HepG2 (cell line): Measurements from ENCODE around the gene FNBP1L. TPM values are rescaled to one million over a fixed set of nuclear protein-coding genes. Genes with fewer than 3 reads are reported as not detected.

Experiments
- ARNTL ChIP-seq: sonication (generic); formaldehyde crosslinking; IDR thresholded peaks from 2 replicates; pipeline ENCODE4 v1.4.0; 2020; ENCODE audit warnings: mild to moderate bottlenecking, missing genetic modification reagents
- ASH2L ChIP-seq: fragments of 300-600, 200-600 bp; sonication (generic); IDR thresholded peaks from 2 replicates; pipeline ENCODE4 v1.7.0; 2017; ENCODE audit warnings: low read depth, mild to moderate bottlenecking, moderate library complexity, mixed read lengths, low read length; ENCODE audit not compliant: insufficient read length
- ELF3 ChIP-seq: IDR thresholded peaks from 2 replicates; pipeline ENCODE4 v1.6.1; 2016; ENCODE audit warnings: missing genetic modification reagents, missing compliant biosample characterization
- IRF2 ChIP-seq: IDR thresholded peaks from 2 replicates; pipeline ENCODE4 v1.6.1; 2018; ENCODE audit warnings: missing genetic modification reagents, missing compliant biosample characterization
- JUN ChIP-seq: sonication (generic); formaldehyde crosslinking; IDR thresholded peaks from 2 replicates; pipeline ENCODE4 v1.4.0; 2020; ENCODE audit warnings: mild to moderate bottlenecking, missing genetic modification reagents
- MAZ ChIP-seq, 2 experiments: sonication (generic) in 1 of 2; formaldehyde crosslinking in 1 of 2; IDR thresholded peaks; 2 replicates each; pipeline versions ENCODE4 v1.5.0 to v1.6.1; 2012 to 2020; ENCODE audit warnings: low read depth in 2 of 2, mild to moderate bottlenecking in 2 of 2, borderline replicate concordance in 1 of 2, improper control_type of control experiment in 1 of 2, low read length in 1 of 2, missing genetic modification reagents in 1 of 2, moderate library complexity in 1 of 2
- MEIS2 ChIP-seq: sonication (generic); formaldehyde crosslinking; IDR thresholded peaks from 2 replicates; pipeline ENCODE4 v1.9.0; 2021; ENCODE audit warnings: mild to moderate bottlenecking, missing genetic modification reagents
- NCOR1 ChIP-seq: fragments of 200-600 bp; sonication (generic); IDR thresholded peaks from 2 replicates; pipeline ENCODE4 v1.7.0; 2017; ENCODE audit warnings: antibody characterized with exemption, low read length, borderline replicate concordance
- RARA ChIP-seq: IDR thresholded peaks from 2 replicates; pipeline ENCODE4 v1.6.1; 2016; ENCODE audit warnings: missing genetic modification reagents, missing compliant biosample characterization
- ZBTB20 ChIP-seq: sonication (generic); formaldehyde crosslinking; IDR thresholded peaks from 2 replicates; pipeline ENCODE4 v1.8.1; 2023; ENCODE audit warnings: missing genetic modification reagents, low read depth, mild to moderate bottlenecking, borderline replicate concordance
- ZNF207 ChIP-seq: fragments of 450-650 bp; IDR thresholded peaks from 2 replicates; pipeline ENCODE4 v1.6.1; 2016; ENCODE audit warnings: antibody characterized with exemption, borderline replicate concordance
- ZNF253 ChIP-seq: sonication (generic); formaldehyde crosslinking; IDR thresholded peaks from 2 replicates; pipeline ENCODE4 v1.8.0; 2022; ENCODE audit warnings: mild to moderate bottlenecking, missing genetic modification reagents, borderline replicate concordance
- ZNF256 ChIP-seq: sonication (generic); formaldehyde crosslinking; conservative IDR thresholded peaks from 2 replicates; pipeline ENCODE4 v1.4.0; 2020; ENCODE audit warnings: missing genetic modification reagents
- ZNF367 ChIP-seq: sonication (generic); formaldehyde crosslinking; IDR thresholded peaks from 2 replicates; pipeline ENCODE4 v1.4.0; 2020; ENCODE audit warnings: missing genetic modification reagents, borderline replicate concordance
- polyA plus RNA-seq, 8 experiments: library from polyadenylated mRNA; depleted of rRNA in 3 of 8; stranded (reverse) in 7 of 8; unstranded in 1 of 8; fragments of >200 nt; fragmentation: Illumina TruSeq in 4 of 8; extraction: Trizol in 4 of 8; gene quantifications; 2 replicates each; pipeline versions ENCODE4 v1.2.1 to v1.2.3, GENCODE V29; 2011 to 2016; ENCODE audit warnings: low read depth in 4 of 8, missing spikeins in 1 of 8, mixed read lengths in 1 of 8; ENCODE audit not compliant: insufficient read depth in 1 of 8
- total RNA-seq, 5 experiments: library from RNA; depleted of rRNA; stranded (reverse); fragments of >200 nt; fragmentation: Illumina TruSeq; extraction: Trizol; gene quantifications; 2 replicates each; pipeline ENCODE4 v1.2.3, GENCODE V29; 2016; ENCODE audit warnings: low read depth in 1 of 5
- TF ChIP-seq, protein P1 (sequence below): sonication (generic); formaldehyde crosslinking; IDR thresholded peaks from 2 replicates; pipeline ENCODE4 v1.5.0; 2020; ENCODE audit warnings: mild to moderate bottlenecking, missing genetic modification reagents
- TF ChIP-seq, protein P2 (sequence below): sonication (generic); formaldehyde crosslinking; IDR thresholded peaks from 2 replicates; pipeline ENCODE4 v1.4.0; 2020; ENCODE audit warnings: mild to moderate bottlenecking, missing genetic modification reagents
- TF ChIP-seq, protein P3 (sequence below): sonication (generic); formaldehyde crosslinking; IDR thresholded peaks from 2 replicates; pipeline ENCODE4 v1.4.0; 2020; ENCODE audit warnings: mild to moderate bottlenecking, missing genetic modification reagents
- TF ChIP-seq, protein P4 (sequence below): sonication (generic); formaldehyde crosslinking; IDR thresholded peaks from 2 replicates; pipeline ENCODE4 v1.5.1; 2020; ENCODE audit warnings: missing genetic modification reagents, mild to moderate bottlenecking, borderline replicate concordance
- TF ChIP-seq, protein P5 (sequence below): sonication (generic); formaldehyde crosslinking; conservative IDR thresholded peaks from 2 replicates; pipeline ENCODE4 v1.4.0; 2020; ENCODE audit warnings: missing genetic modification reagents
- TF ChIP-seq, protein P6 (sequence below): sonication (generic); formaldehyde crosslinking; IDR thresholded peaks from 2 replicates; pipeline ENCODE4 v1.4.0; 2020; ENCODE audit warnings: missing genetic modification reagents

FNBP1L gene
- total and polyA plus RNA-seq, 2 of the 13 experiments (the other 11 are each of a cell fraction or from before 2014, with no cell fraction given) = 24.1 to 27.1 TPM

DNA sequence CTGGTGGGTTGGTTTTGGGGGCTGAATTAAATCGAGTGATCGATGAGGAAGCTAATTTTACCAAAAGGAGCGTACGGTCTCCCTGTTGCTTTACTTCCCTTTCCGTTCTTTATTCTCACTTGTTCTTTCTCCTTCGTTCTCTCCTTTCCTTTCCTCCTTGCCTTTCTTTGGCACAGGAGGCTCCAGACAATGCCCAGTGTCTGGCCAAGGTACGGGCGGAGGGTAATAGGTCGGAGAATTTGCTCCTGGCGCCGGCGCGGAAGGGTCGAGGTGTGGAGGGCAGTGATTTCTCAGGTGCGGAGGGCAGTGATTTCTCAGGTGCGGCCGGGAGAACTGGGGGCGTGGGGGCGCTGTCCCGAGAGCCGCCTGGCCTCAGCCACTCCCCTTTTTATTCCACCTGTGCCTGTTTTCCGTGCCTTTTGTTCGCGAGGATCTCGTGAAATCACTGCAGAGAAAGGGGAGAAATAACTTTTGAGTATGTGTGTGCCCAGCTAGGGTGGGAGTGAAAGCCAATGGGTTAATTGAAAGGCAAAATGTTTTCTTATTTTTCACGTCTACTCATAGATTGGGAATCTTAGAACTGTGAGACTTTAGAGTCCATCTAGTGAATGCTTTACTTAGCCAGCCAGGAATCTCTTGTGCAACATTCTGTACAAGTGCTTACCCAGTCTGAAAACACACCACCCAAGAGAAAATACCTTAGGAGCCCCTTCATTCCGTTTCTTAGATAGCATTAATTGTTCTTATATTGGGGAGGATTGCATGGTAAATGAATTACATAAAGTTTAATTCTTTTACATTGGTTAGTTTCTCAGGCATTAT is 1.3 kb downstream of the FNBP1L start (continued):
- no peak for TF ChIP-seq MAZ (IDR thresholded peaks at IDR 0.05; ENCODE audit: borderline replicate concordance, low read depth, low read length)
- 0 out of 2 replicates have a peak, but pooled peaks have one; percentile 39 for TF ChIP-seq MAZ (CRISPR knock-in tag; IDR thresholded peaks at IDR 0.05; ENCODE audit: low read depth)
- TF ChIP-seq, protein P1, sequence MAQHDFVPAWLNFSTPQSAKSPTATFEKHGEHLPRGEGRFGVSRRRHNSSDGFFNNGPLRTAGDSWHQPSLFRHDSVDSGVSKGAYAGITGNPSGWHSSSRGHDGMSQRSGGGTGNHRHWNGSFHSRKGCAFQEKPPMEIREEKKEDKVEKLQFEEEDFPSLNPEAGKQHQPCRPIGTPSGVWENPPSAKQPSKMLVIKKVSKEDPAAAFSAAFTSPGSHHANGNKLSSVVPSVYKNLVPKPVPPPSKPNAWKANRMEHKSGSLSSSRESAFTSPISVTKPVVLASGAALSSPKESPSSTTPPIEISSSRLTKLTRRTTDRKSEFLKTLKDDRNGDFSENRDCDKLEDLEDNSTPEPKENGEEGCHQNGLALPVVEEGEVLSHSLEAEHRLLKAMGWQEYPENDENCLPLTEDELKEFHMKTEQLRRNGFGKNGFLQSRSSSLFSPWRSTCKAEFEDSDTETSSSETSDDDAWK (CRISPR knock-in tag) = no peak
- no peak for TF ChIP-seq ZNF367 (CRISPR knock-in tag)
- TF ChIP-seq, protein P2, sequence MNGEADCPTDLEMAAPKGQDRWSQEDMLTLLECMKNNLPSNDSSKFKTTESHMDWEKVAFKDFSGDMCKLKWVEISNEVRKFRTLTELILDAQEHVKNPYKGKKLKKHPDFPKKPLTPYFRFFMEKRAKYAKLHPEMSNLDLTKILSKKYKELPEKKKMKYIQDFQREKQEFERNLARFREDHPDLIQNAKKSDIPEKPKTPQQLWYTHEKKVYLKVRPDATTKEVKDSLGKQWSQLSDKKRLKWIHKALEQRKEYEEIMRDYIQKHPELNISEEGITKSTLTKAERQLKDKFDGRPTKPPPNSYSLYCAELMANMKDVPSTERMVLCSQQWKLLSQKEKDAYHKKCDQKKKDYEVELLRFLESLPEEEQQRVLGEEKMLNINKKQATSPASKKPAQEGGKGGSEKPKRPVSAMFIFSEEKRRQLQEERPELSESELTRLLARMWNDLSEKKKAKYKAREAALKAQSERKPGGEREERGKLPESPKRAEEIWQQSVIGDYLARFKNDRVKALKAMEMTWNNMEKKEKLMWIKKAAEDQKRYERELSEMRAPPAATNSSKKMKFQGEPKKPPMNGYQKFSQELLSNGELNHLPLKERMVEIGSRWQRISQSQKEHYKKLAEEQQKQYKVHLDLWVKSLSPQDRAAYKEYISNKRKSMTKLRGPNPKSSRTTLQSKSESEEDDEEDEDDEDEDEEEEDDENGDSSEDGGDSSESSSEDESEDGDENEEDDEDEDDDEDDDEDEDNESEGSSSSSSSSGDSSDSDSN (CRISPR knock-in tag) = peak; percentile 7; the same call in 1 of the 2 replicates
- 0 out of 2 replicates have a peak, but pooled peaks have one; percentile 44 for TF ChIP-seq MEIS2 (CRISPR knock-in tag)
- no peak for TF ChIP-seq ARNTL (CRISPR knock-in tag)
- TF ChIP-seq, protein P3, sequence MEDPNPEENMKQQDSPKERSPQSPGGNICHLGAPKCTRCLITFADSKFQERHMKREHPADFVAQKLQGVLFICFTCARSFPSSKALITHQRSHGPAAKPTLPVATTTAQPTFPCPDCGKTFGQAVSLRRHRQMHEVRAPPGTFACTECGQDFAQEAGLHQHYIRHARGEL (CRISPR knock-in tag) = no peak
- TF ChIP-seq ASH2L = no peak
- TF ChIP-seq ZNF207 = no peak
- TF ChIP-seq NCOR1 = no peak
- no peak for TF ChIP-seq RARA (CRISPR knock-in tag)
- TF ChIP-seq ZBTB20 (CRISPR knock-in tag) = no peak
- no peak for TF ChIP-seq ELF3
- no peak for TF ChIP-seq ZNF253 (CRISPR knock-in tag)
- TF ChIP-seq, protein P4, sequence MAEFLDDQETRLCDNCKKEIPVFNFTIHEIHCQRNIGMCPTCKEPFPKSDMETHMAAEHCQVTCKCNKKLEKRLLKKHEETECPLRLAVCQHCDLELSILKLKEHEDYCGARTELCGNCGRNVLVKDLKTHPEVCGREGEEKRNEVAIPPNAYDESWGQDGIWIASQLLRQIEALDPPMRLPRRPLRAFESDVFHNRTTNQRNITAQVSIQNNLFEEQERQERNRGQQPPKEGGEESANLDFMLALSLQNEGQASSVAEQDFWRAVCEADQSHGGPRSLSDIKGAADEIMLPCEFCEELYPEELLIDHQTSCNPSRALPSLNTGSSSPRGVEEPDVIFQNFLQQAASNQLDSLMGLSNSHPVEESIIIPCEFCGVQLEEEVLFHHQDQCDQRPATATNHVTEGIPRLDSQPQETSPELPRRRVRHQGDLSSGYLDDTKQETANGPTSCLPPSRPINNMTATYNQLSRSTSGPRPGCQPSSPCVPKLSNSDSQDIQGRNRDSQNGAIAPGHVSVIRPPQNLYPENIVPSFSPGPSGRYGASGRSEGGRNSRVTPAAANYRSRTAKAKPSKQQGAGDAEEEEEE = no peak
- TF ChIP-seq, protein P5, sequence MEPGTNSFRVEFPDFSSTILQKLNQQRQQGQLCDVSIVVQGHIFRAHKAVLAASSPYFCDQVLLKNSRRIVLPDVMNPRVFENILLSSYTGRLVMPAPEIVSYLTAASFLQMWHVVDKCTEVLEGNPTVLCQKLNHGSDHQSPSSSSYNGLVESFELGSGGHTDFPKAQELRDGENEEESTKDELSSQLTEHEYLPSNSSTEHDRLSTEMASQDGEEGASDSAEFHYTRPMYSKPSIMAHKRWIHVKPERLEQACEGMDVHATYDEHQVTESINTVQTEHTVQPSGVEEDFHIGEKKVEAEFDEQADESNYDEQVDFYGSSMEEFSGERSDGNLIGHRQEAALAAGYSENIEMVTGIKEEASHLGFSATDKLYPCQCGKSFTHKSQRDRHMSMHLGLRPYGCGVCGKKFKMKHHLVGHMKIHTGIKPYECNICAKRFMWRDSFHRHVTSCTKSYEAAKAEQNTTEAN = no peak
- TF ChIP-seq, protein P6, sequence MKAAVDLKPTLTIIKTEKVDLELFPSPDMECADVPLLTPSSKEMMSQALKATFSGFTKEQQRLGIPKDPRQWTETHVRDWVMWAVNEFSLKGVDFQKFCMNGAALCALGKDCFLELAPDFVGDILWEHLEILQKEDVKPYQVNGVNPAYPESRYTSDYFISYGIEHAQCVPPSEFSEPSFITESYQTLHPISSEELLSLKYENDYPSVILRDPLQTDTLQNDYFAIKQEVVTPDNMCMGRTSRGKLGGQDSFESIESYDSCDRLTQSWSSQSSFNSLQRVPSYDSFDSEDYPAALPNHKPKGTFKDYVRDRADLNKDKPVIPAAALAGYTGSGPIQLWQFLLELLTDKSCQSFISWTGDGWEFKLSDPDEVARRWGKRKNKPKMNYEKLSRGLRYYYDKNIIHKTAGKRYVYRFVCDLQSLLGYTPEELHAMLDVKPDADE (CRISPR knock-in tag) = no peak
- TF ChIP-seq ZNF256 (CRISPR knock-in tag) = 0 out of 2 replicates have a peak, but pooled peaks have one; percentile 37
- TF ChIP-seq IRF2 (CRISPR knock-in tag) = no peak
- TF ChIP-seq JUN (CRISPR knock-in tag) = no peak
